HG02885 (cell line): ENCODE data around the gene PIGT.

Source experiments
- ATAC-seq: cut with Tn5 transposase; IDR thresholded peaks from one replicate; pipeline ENCODE4 v1.9.1; 2021; ENCODE audit warnings: mild to moderate bottlenecking; ENCODE audit not compliant: unreplicated experiment, poor library complexity

The PIGT gene

GRCh38 chr20:45399018-45399417 is 16.9 kb upstream of the PIGT start:
- no peak for ATAC-seq

- ATAC-seq = no peak
These were observed 15.5 kb upstream of the PIGT start for GRCh38 chr20:45400346-45401031.

- no peak for ATAC-seq
These were observed 13.0 kb upstream of the PIGT start for GRCh38 chr20:45402946-45403345.

- ATAC-seq = no peak
These were observed 11.5 kb upstream of the PIGT start for GRCh38 chr20:45404438-45404837.

- ATAC-seq = no peak
These were observed 10.2 kb upstream of the PIGT start for GRCh38 chr20:45405571-45406259.

GRCh38 chr20:45406260-45407066 is 9.5 kb upstream of the PIGT start:
- no peak for ATAC-seq

GRCh38 chr20:45407067-45407745 is 8.7 kb upstream of the PIGT start:
- ATAC-seq = no peak

GRCh38 chr20:45407783-45408645 is 7.9 kb upstream of the PIGT start, which contains the start of gene DBNDD2:
Gene DBNDD2, plus strand, starts transcription at chr20:45408289. Its CDS starts 179 bp downstream, at chr20:45408468.
- no peak for ATAC-seq

- no peak for ATAC-seq
These were observed 7.2 kb upstream of the PIGT start for GRCh38 chr20:45408646-45409213.

- ATAC-seq = no peak
These were observed 6.2 kb upstream of the PIGT start for GRCh38 chr20:45409521-45410272.

- ATAC-seq = no peak
These were observed 5.1 kb upstream of the PIGT start for GRCh38 chr20:45410887-45411286.

- ATAC-seq = no peak
These were observed 3.3 kb upstream of the PIGT start for GRCh38 chr20:45412653-45413052.

GRCh38 chr20:45413479-45413878 is 2.5 kb upstream of the PIGT start:
- ATAC-seq = no peak

- ATAC-seq = no peak
These were observed 976 bp downstream of the PIGT start for GRCh38 chr20:45416917-45417316.

GRCh38 chr20:45419188-45420091 is 3.5 kb downstream of the PIGT start:
- peak; percentile 72 for ATAC-seq

- no peak for ATAC-seq
These were observed 4.2 kb downstream of the PIGT start for GRCh38 chr20:45420125-45420524.

- ATAC-seq = no peak
These were observed 7.8 kb downstream of the PIGT start for GRCh38 chr20:45423700-45424099.

GRCh38 chr20:45425561-45425960 is 9.6 kb downstream of the PIGT start:
- no peak for ATAC-seq
